ENCODE results near the gene CHST11.
A peak's percentile ranks its signal among the peaks of the same experiment; 100 is the strongest.

CHST11 gene

GRCh38 chr12:104413330-104413729, 43.4 kb upstream of the CHST11 start:
- H3K4me3 ChIP-seq (ENCODE audit: insufficient read length, low read depth), result no peak overlapping the region
- peaks cover 10% of the 10 kb centered on the region for H3K4me1 ChIP-seq (ENCODE audit: insufficient read depth, insufficient read length)
- no peaks in the 10 kb centered on the region for H3K9me3 ChIP-seq (ENCODE audit: insufficient read depth, low read length)

GRCh38 chr12:104414581-104415341, 42.0 kb upstream of the CHST11 start:
- Histone ChIP-seq H3K4me1 (ENCODE audit: insufficient read depth, insufficient read length) (peaks cover 10% of the 10 kb centered on the region), H3K36me3 (ENCODE audit: insufficient read depth, insufficient read length, low read length) (no peaks in the 10 kb centered on the region), H3K9ac (ENCODE audit: insufficient read length, low read depth) (no peak overlapping the region), H3K9me3 (ENCODE audit: insufficient read depth, low read length) (no peaks in the 10 kb centered on the region), H3K4me3 (ENCODE audit: insufficient read length, low read depth) (no peak overlapping the region), H3K27me3 (ENCODE audit: insufficient read depth, insufficient read length) (no peaks in the 10 kb centered on the region)
- no peak for TF ChIP-seq YY1 (IDR thresholded peaks at IDR 0.05; ENCODE audit: insufficient read depth, insufficient read length)
- no peak for TF ChIP-seq ZNF274 (IDR thresholded peaks at IDR 0.05; ENCODE audit: low read depth, low read length)
- TF ChIP-seq SUZ12 (IDR thresholded peaks at IDR 0.05; ENCODE audit: extremely low read depth, insufficient read depth, insufficient read length), result no peak
- DNase-seq (ENCODE audit: low read depth, low spot score), result peak; percentile 77

More at GRCh38 chr12:104413330-104413729, 43.4 kb upstream of the CHST11 start:
- no peak for TF ChIP-seq SUZ12 (IDR thresholded peaks at IDR 0.05; ENCODE audit: extremely low read depth, insufficient read depth, insufficient read length)
- TF ChIP-seq YY1 (IDR thresholded peaks at IDR 0.05; ENCODE audit: insufficient read depth, insufficient read length), result no peak
- TF ChIP-seq ZNF274 (IDR thresholded peaks at IDR 0.05; ENCODE audit: low read depth, low read length), result no peak
- no peaks in the 10 kb centered on the region for H3K36me3 ChIP-seq (ENCODE audit: insufficient read depth, insufficient read length, low read length)
- no peak for DNase-seq (ENCODE audit: low read depth, low spot score)
- H3K27me3 ChIP-seq (ENCODE audit: insufficient read depth, insufficient read length), result no peaks in the 10 kb centered on the region
- H3K9ac ChIP-seq (ENCODE audit: insufficient read length, low read depth), result no peak overlapping the region

GRCh38 chr12:104415342-104415980, 41.3 kb upstream of the CHST11 start:
- Histone ChIP-seq H3K9ac (ENCODE audit: insufficient read length, low read depth) (no peak overlapping the region), H3K36me3 (ENCODE audit: insufficient read depth, insufficient read length, low read length) (no peaks in the 10 kb centered on the region), H3K27me3 (ENCODE audit: insufficient read depth, insufficient read length) (no peaks in the 10 kb centered on the region), H3K4me1 (ENCODE audit: insufficient read depth, insufficient read length) (peaks cover 10% of the 10 kb centered on the region), H3K4me3 (ENCODE audit: insufficient read length, low read depth) (no peak overlapping the region), H3K9me3 (ENCODE audit: insufficient read depth, low read length) (no peaks in the 10 kb centered on the region)
- TF ChIP-seq YY1 (IDR thresholded peaks at IDR 0.05; ENCODE audit: insufficient read depth, insufficient read length), result no peak
- TF ChIP-seq SUZ12 (IDR thresholded peaks at IDR 0.05; ENCODE audit: extremely low read depth, insufficient read depth, insufficient read length), result no peak
- no peak for TF ChIP-seq ZNF274 (IDR thresholded peaks at IDR 0.05; ENCODE audit: low read depth, low read length)
- no peak for DNase-seq (ENCODE audit: low read depth, low spot score)

GRCh38 chr12:104416136-104416535, 40.6 kb upstream of the CHST11 start:
- DNase-seq (ENCODE audit: low read depth, low spot score), result no peak

GRCh38 chr12:104416585-104416984, 40.2 kb upstream of the CHST11 start:
- Histone ChIP-seq H3K4me3 (ENCODE audit: insufficient read length, low read depth) (no peak overlapping the region), H3K4me1 (ENCODE audit: insufficient read depth, insufficient read length) (peaks cover 10% of the 10 kb centered on the region), H3K36me3 (ENCODE audit: insufficient read depth, insufficient read length, low read length) (no peaks in the 10 kb centered on the region), H3K9ac (ENCODE audit: insufficient read length, low read depth) (no peak overlapping the region), H3K9me3 (ENCODE audit: insufficient read depth, low read length) (peaks cover 2% of the 10 kb centered on the region; the same call in 1 of the 2 replicates), H3K27me3 (ENCODE audit: insufficient read depth, insufficient read length) (no peaks in the 10 kb centered on the region)
- DNase-seq (ENCODE audit: low read depth, low spot score), result no peak
- no peak for TF ChIP-seq SUZ12 (IDR thresholded peaks at IDR 0.05; ENCODE audit: extremely low read depth, insufficient read depth, insufficient read length)
- no peak for TF ChIP-seq ZNF274 (IDR thresholded peaks at IDR 0.05; ENCODE audit: low read depth, low read length)
- no peak for TF ChIP-seq YY1 (IDR thresholded peaks at IDR 0.05; ENCODE audit: insufficient read depth, insufficient read length)

More at GRCh38 chr12:104416136-104416535, 40.6 kb upstream of the CHST11 start:
- peaks cover 10% of the 10 kb centered on the region for H3K4me1 ChIP-seq (ENCODE audit: insufficient read depth, insufficient read length)
- TF ChIP-seq SUZ12 (IDR thresholded peaks at IDR 0.05; ENCODE audit: extremely low read depth, insufficient read depth, insufficient read length) (no peak), YY1 (IDR thresholded peaks at IDR 0.05; ENCODE audit: insufficient read depth, insufficient read length) (no peak), ZNF274 (IDR thresholded peaks at IDR 0.05; ENCODE audit: low read depth, low read length) (no peak)
- no peak overlapping the region for H3K9ac ChIP-seq (ENCODE audit: insufficient read length, low read depth)
- H3K9me3 ChIP-seq (ENCODE audit: insufficient read depth, low read length), result no peaks in the 10 kb centered on the region
- no peaks in the 10 kb centered on the region for H3K36me3 ChIP-seq (ENCODE audit: insufficient read depth, insufficient read length, low read length)
- no peaks in the 10 kb centered on the region for H3K27me3 ChIP-seq (ENCODE audit: insufficient read depth, insufficient read length)
- no peak overlapping the region for H3K4me3 ChIP-seq (ENCODE audit: insufficient read length, low read depth)

GRCh38 chr12:104419717-104420116, 37.0 kb upstream of the CHST11 start:
- no peak overlapping the region for H3K9ac ChIP-seq (ENCODE audit: insufficient read length, low read depth)
- no peaks in the 10 kb centered on the region for H3K27me3 ChIP-seq (ENCODE audit: insufficient read depth, insufficient read length)
- H3K4me3 ChIP-seq (ENCODE audit: insufficient read length, low read depth), result no peak overlapping the region
- DNase-seq (ENCODE audit: low read depth, low spot score), result no peak
- TF ChIP-seq YY1 (IDR thresholded peaks at IDR 0.05; ENCODE audit: insufficient read depth, insufficient read length), result no peak
- no peak for TF ChIP-seq ZNF274 (IDR thresholded peaks at IDR 0.05; ENCODE audit: low read depth, low read length)
- no peak for TF ChIP-seq SUZ12 (IDR thresholded peaks at IDR 0.05; ENCODE audit: extremely low read depth, insufficient read depth, insufficient read length)
- no peaks in the 10 kb centered on the region for H3K4me1 ChIP-seq (ENCODE audit: insufficient read depth, insufficient read length)
- no peaks in the 10 kb centered on the region for H3K36me3 ChIP-seq (ENCODE audit: insufficient read depth, insufficient read length, low read length)
- peaks cover 15% of the 10 kb centered on the region for H3K9me3 ChIP-seq (ENCODE audit: insufficient read depth, low read length)

GRCh38 chr12:104420868-104421267, 35.9 kb upstream of the CHST11 start:
- TF ChIP-seq ZNF274 (IDR thresholded peaks at IDR 0.05; ENCODE audit: low read depth, low read length), result no peak
- no peak for TF ChIP-seq YY1 (IDR thresholded peaks at IDR 0.05; ENCODE audit: insufficient read depth, insufficient read length)
- no peak for TF ChIP-seq SUZ12 (IDR thresholded peaks at IDR 0.05; ENCODE audit: extremely low read depth, insufficient read depth, insufficient read length)
- Histone ChIP-seq H3K4me1 (ENCODE audit: insufficient read depth, insufficient read length) (no peaks in the 10 kb centered on the region), H3K36me3 (ENCODE audit: insufficient read depth, insufficient read length, low read length) (no peaks in the 10 kb centered on the region), H3K9ac (ENCODE audit: insufficient read length, low read depth) (no peak overlapping the region), H3K27me3 (ENCODE audit: insufficient read depth, insufficient read length) (no peaks in the 10 kb centered on the region), H3K9me3 (ENCODE audit: insufficient read depth, low read length) (peaks cover 15% of the 10 kb centered on the region), H3K4me3 (ENCODE audit: insufficient read length, low read depth) (no peak overlapping the region)
- DNase-seq (ENCODE audit: low read depth, low spot score), result no peak

Data from NT2/D1 (cell line).